Colonic mucosa (tissue), 4 donors: Measurements from ENCODE around the gene DNAI2. TPM values are rescaled to one million over a fixed set of nuclear protein-coding genes. Genes with fewer than 3 reads are reported as not detected.
"Not testable (repeated sequence)": the region's sequence is repeated elsewhere in the genome, so short reads cannot be mapped to it uniquely, and the experiment has no call there.

Experiments used
- DNase-seq: peaks from one replicate; pipeline ENCODE4 v3.0.0-alpha.2; 2020
- H3K27ac ChIP-seq: fragments of 200-600 bp; one replicate; pipeline ENCODE4 v1.8.0; 2021
- H3K27me3 ChIP-seq: fragments of 200-600 bp; one replicate; pipeline ENCODE4 v1.8.0; 2021
- H3K36me3 ChIP-seq: fragments of 200-600 bp; one replicate; pipeline ENCODE4 v1.8.0; 2021
- H3K4me1 ChIP-seq: fragments of 200-600 bp; one replicate; pipeline ENCODE4 v1.8.0; 2021; ENCODE audit warnings: mild to moderate bottlenecking
- H3K4me3 ChIP-seq: fragments of 200-600 bp; one replicate; pipeline ENCODE4 v1.8.0; 2021
- H3K9ac ChIP-seq, 2 donors: one replicate each; pipeline ENCODE4 v1.7.0; 2013; ENCODE audit warnings: control low read depth in 2 of 2, low read depth in 2 of 2, low read length in 2 of 2
- H3K9me3 ChIP-seq: fragments of 200-600 bp; one replicate; pipeline ENCODE4 v1.8.0; 2021
- intact Hi-C: fragments of 100-400 bp; cut with DNase I; formaldehyde crosslinking; loops from one replicate; pipeline ENCODE4 v1.14.1; 2022
- total RNA-seq, 2 donors: library from RNA; stranded (reverse); fragmentation: NEBNext Ultra II Directional in 1 of 2; extraction: Animal tissue kit (Norgen Biotek cat#: 25700) in 1 of 2; gene quantifications; one replicate each; pipeline ENCODE4 v1.2.1, GENCODE V29; 2021
- TF ChIP-seq, protein P1 (sequence below): fragments of 200-600 bp; IDR thresholded peaks from one replicate; pipeline ENCODE4 v1.8.0; 2022; ENCODE audit warnings: antibody characterized with exemption, mild to moderate bottlenecking
- donor health status: healthy.
- donor health status: DM: no; HTN: no; CAD: no.
- donor health status: DM: no; HTN: no; CAD: no.

The DNAI2 gene
- total RNA-seq, 2 donors from 2014 or later, result not detected

DNA sequence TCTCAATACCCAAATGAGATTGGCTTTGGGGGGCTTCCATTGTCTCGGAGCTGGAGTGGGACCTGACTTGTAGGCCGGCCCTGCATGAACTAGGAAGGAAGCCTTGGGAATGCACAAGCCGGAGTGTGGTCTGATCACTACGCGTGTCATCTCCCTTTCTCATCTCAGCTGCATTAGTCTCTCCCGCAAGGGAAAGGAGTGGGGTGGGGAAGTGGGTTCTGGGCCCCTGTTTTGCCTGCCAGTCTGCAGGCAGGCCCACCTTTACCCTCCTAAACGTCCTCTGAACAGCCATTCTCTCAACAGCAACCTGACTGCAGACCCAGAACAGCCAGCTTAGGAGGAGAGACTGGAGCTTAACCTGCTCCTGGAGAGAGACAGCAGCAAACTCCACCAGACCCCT is 11.4 kb upstream of the DNAI2 start:
- H3K4me1 ChIP-seq, result no peaks in the 10 kb centered on the region
- intact Hi-C loops, result no loop called here
- no peak overlapping the region for H3K4me3 ChIP-seq
- H3K9ac ChIP-seq, result no peak overlapping the region
- no peak for DNase-seq
- no peaks in the 10 kb centered on the region for H3K27me3 ChIP-seq
- TF ChIP-seq, protein P1, sequence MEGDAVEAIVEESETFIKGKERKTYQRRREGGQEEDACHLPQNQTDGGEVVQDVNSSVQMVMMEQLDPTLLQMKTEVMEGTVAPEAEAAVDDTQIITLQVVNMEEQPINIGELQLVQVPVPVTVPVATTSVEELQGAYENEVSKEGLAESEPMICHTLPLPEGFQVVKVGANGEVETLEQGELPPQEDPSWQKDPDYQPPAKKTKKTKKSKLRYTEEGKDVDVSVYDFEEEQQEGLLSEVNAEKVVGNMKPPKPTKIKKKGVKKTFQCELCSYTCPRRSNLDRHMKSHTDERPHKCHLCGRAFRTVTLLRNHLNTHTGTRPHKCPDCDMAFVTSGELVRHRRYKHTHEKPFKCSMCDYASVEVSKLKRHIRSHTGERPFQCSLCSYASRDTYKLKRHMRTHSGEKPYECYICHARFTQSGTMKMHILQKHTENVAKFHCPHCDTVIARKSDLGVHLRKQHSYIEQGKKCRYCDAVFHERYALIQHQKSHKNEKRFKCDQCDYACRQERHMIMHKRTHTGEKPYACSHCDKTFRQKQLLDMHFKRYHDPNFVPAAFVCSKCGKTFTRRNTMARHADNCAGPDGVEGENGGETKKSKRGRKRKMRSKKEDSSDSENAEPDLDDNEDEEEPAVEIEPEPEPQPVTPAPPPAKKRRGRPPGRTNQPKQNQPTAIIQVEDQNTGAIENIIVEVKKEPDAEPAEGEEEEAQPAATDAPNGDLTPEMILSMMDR, result no peak
- no peak overlapping the region for H3K27ac ChIP-seq
- H3K36me3 ChIP-seq, result no peaks in the 10 kb centered on the region
- no peaks in the 10 kb centered on the region for H3K9me3 ChIP-seq

DNA sequence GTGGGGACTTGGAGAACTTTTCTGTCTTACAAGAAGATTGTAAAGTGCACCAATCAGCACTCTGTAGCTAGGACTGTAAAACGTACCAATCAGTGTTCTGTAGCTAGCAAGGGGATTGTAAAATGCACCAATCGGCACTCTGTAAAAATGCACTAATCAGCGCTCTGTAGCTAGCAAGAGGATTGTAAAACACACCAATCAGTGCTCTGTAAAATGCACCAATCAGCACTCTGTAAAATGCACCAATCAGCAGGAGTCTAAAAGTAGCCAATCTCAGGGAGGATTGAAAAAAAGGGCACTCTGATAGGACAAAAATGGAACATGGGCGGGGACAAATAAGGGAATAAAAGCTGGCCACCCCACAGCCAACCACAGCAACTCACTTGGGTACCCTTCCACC is 7.0 kb upstream of the DNAI2 start:
- H3K36me3 ChIP-seq, H3K4me1 ChIP-seq, H3K27me3 ChIP-seq, DNase-seq, intact Hi-C loops, H3K27ac ChIP-seq, H3K9me3 ChIP-seq, H3K4me3 ChIP-seq, H3K9ac ChIP-seq: not testable (repeated sequence)

DNA sequence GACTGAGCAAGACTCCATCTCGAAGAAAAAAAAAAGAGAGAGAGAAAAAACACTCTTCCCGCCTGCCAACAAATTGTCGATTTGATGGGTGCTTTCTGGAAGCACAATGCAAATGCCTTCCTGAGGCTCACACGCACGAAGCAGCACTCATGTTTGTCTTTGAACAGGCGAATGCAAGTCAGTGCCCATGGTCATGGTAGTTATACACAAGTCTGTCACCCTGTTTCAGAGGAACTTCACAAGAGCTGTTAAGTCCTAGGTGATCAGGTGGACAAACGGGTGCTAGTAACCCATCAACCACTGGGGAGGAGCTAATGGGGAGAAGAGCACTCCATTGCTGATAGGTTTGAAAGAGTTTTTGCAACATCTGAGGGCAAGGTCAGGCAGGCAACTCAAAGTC is 6.5 kb upstream of the DNAI2 start:
- TF ChIP-seq, protein P1, result no peak
- no peak for DNase-seq

GRCh38 chr17:74267987-74268499 is 6.0 kb upstream of the DNAI2 start:
- Histone ChIP-seq H3K27me3 (no peaks in the 10 kb centered on the region), H3K9me3 (no peaks in the 10 kb centered on the region), H3K36me3 (no peaks in the 10 kb centered on the region), H3K4me3 (no peak overlapping the region), H3K4me1 (no peaks in the 10 kb centered on the region), H3K9ac (no peak overlapping the region), H3K27ac (no peak overlapping the region)
- intact Hi-C loops, result no loop called here
- DNase-seq, result no peak
- TF ChIP-seq, protein P1, result no peak

More for the DNA sequence above, 6.5 kb upstream of the DNAI2 start:
- Histone ChIP-seq H3K27me3 (no peaks in the 10 kb centered on the region), H3K27ac (no peak overlapping the region), H3K4me1 (no peaks in the 10 kb centered on the region), H3K36me3 (no peaks in the 10 kb centered on the region), H3K9me3 (no peaks in the 10 kb centered on the region), H3K4me3 (no peak overlapping the region), H3K9ac (no peak overlapping the region)
- intact Hi-C loops, result no loop called here

DNA sequence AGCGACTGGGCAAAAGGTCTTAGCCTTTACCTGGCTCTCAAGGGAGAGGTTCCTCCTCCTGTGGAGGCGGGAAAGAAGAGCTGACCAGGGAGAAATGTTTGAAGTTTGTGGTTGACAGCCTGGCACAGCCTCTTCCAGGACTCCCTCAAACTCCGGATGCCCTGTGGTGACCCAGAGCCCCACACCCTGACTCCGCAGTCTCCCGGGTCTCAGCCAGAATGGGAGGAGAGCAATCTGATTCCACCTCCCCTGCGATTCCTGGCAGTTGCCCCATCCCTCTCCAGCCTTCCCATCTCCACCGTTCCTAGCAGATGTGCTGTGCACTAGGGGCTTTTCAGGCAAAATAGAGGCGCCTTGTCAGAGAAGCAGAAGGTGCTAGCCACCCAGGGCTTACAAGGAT is 5.5 kb upstream of the DNAI2 start:
- H3K4me3 ChIP-seq, result no peak overlapping the region
- intact Hi-C loops, result no loop called here
- TF ChIP-seq, protein P1, result no peak

DNA sequence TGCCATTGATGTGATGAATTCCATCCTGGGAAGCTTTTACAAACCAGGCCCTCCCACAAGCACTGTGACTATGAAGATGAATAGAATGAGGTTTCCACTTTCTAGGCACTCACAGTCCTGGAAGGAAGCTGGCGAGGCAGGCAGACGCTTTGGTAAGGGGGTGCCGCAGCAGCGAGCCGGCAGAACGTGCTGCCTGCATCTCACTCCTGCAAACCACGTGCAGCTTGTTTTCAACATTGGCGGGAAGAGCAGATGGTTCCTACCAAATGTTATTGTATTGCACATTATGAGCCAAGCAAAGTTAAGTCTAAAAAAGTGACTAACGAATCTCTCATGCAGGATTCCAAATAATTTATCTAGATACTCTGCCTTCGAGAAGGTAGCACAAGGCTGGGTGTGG is 3.7 kb upstream of the DNAI2 start:
- TF ChIP-seq, protein P1, result no peak
- Histone ChIP-seq H3K27me3 (no peaks in the 10 kb centered on the region), H3K9me3 (no peaks in the 10 kb centered on the region), H3K4me3 (no peak overlapping the region), H3K4me1 (no peaks in the 10 kb centered on the region), H3K9ac (no peak overlapping the region), H3K27ac (no peak overlapping the region), H3K36me3 (no peaks in the 10 kb centered on the region)
- intact Hi-C loops, result no loop called here
- DNase-seq, result no peak

More for the DNA sequence above, 5.5 kb upstream of the DNAI2 start:
- Histone ChIP-seq H3K36me3 (no peaks in the 10 kb centered on the region), H3K9me3 (no peaks in the 10 kb centered on the region), H3K27me3 (no peaks in the 10 kb centered on the region), H3K9ac (no peak overlapping the region), H3K27ac (no peak overlapping the region), H3K4me1 (no peaks in the 10 kb centered on the region)
- no peak for DNase-seq
